Cardiac muscle cell (in vitro differentiated cells and primary cell): Measurements from ENCODE around the gene VNN1. TPM values are rescaled to one million over a fixed set of nuclear protein-coding genes. Genes with fewer than 3 reads are reported as not detected.
"Not testable (repeated sequence)": the region's sequence is repeated elsewhere in the genome, so short reads cannot be mapped to it uniquely, and the experiment has no call there.

Source experiments
- DNase-seq, 2 donors: peaks; one replicate each; pipeline versions ENCODE4 v3.0.0 to v3.0.0-alpha.2; 2010 to 2017; ENCODE audit warnings: low read depth in 1 of 2, low spot score in 1 of 2
- H3K27ac ChIP-seq: fragments of 200-600 bp; sonication (generic); 2 replicates; pipeline ENCODE4 v1.5.1; 2016
- H3K27me3 ChIP-seq: fragments of 200-600 bp; sonication (generic); 2 replicates; pipeline ENCODE4 v1.6.0; 2016; ENCODE audit warnings: control low read depth
- H3K36me3 ChIP-seq: fragments of 200-600 bp; sonication (generic); 2 replicates; pipeline ENCODE4 v1.5.1; 2016; ENCODE audit warnings: control low read depth
- H3K4me1 ChIP-seq: fragments of 200-600 bp; sonication (generic); 2 replicates; pipeline ENCODE4 v1.8.1; 2017; ENCODE audit warnings: low read depth, mild to moderate bottlenecking, mixed run types
- H3K4me3 ChIP-seq: fragments of 200-600 bp; sonication (generic); 2 replicates; pipeline ENCODE4 v1.5.1; 2016; ENCODE audit warnings: mild to moderate bottlenecking
- H3K9me3 ChIP-seq: fragments of 200-600 bp; sonication (generic); 2 replicates; pipeline ENCODE4 v1.5.1; 2017; ENCODE audit warnings: low read depth, mild to moderate bottlenecking, control low read depth
- CTCF ChIP-seq: IDR thresholded peaks from 2 replicates; pipeline ENCODE4 v1.5.1; 2012; ENCODE audit warnings: low read depth, mild to moderate bottlenecking, low read length
- polyA plus RNA-seq: library from polyadenylated mRNA; unstranded; fragments of >200 nt; fragmentation: Nextera tagmentation; extraction: Ambion mirVana; gene quantifications from 2 replicates; pipeline ENCODE4 v1.2.1, GENCODE V29; 2016
- total RNA-seq: library from RNA; depleted of rRNA; stranded (reverse); fragments of >200 nt; gene quantifications from 2 replicates; pipeline ENCODE4 v1.2.3, GENCODE V29; 2016

VNN1 gene
- total and polyA plus RNA-seq, 2 experiments from 2014 or later = not detected

- Histone ChIP-seq H3K36me3 (no peaks in the 10 kb centered on the region), H3K4me3 (no peak overlapping the region), H3K27me3 (no peaks in the 10 kb centered on the region), H3K27ac (no peak overlapping the region), H3K4me1 (no peaks in the 10 kb centered on the region), H3K9me3 (no peaks in the 10 kb centered on the region)
- no peak for DNase-seq
- TF ChIP-seq CTCF = no peak
These were observed 305 bp upstream of the VNN1 start for GRCh38 chr6:132714160-132714559.

GRCh38 chr6:132712366-132712765 is 1.5 kb downstream of the VNN1 start:
- H3K4me3 ChIP-seq = no peak overlapping the region
- DNase-seq = peak in 1 of 2 donors; percentile 47

GRCh38 chr6:132708771-132709170 is 5.1 kb downstream of the VNN1 start:
- peak in 1 of 2 donors; percentile 46 for DNase-seq
- Histone ChIP-seq H3K9me3 (no peaks in the 10 kb centered on the region), H3K27ac (no peak overlapping the region), H3K27me3 (no peaks in the 10 kb centered on the region), H3K36me3 (no peaks in the 10 kb centered on the region), H3K4me3 (no peak overlapping the region), H3K4me1 (no peaks in the 10 kb centered on the region)
- TF ChIP-seq CTCF = no peak

More at GRCh38 chr6:132712366-132712765, 1.5 kb downstream of the VNN1 start:
- H3K36me3 ChIP-seq = no peaks in the 10 kb centered on the region
- H3K27ac ChIP-seq = no peak overlapping the region
- H3K4me1 ChIP-seq = no peaks in the 10 kb centered on the region
- no peak for TF ChIP-seq CTCF
- H3K9me3 ChIP-seq = no peaks in the 10 kb centered on the region
- no peaks in the 10 kb centered on the region for H3K27me3 ChIP-seq

- H3K27ac ChIP-seq = no peak overlapping the region
- no peaks in the 10 kb centered on the region for H3K4me1 ChIP-seq
- H3K27me3 ChIP-seq = no peaks in the 10 kb centered on the region
- no peaks in the 10 kb centered on the region for H3K36me3 ChIP-seq
- DNase-seq = no peak
- no peaks in the 10 kb centered on the region for H3K9me3 ChIP-seq
- TF ChIP-seq CTCF = no peak
- H3K4me3 ChIP-seq = no peak overlapping the region
These were observed 5.9 kb downstream of the VNN1 start for GRCh38 chr6:132708002-132708401.

- not testable (repeated sequence) for H3K9me3 ChIP-seq, H3K36me3 ChIP-seq, H3K4me1 ChIP-seq, H3K4me3 ChIP-seq, H3K27me3 ChIP-seq, H3K27ac ChIP-seq, DNase-seq
These were observed 7.1 kb downstream of the VNN1 start for GRCh38 chr6:132706756-132707155.

GRCh38 chr6:132703936-132704335 is 9.9 kb downstream of the VNN1 start:
- Histone ChIP-seq H3K36me3 (no peaks in the 10 kb centered on the region), H3K4me1 (no peaks in the 10 kb centered on the region), H3K27ac (no peak overlapping the region), H3K27me3 (no peaks in the 10 kb centered on the region), H3K9me3 (no peaks in the 10 kb centered on the region), H3K4me3 (no peak overlapping the region)
- TF ChIP-seq CTCF = no peak
- peak in 1 of 2 donors; percentile 44 for DNase-seq
